NB4 (cell line): Measurements from ENCODE around the gene DOCK2.

Source experiments
- DNase-seq: peaks from one replicate; pipeline ENCODE4 v3.0.0; 2010; ENCODE audit warnings: low read depth
- H3K4me3 ChIP-seq: one replicate; pipeline ENCODE4 v1.5.1; 2011; ENCODE audit warnings: mild to moderate bottlenecking, low read depth, low read length, moderate library complexity
- MYC ChIP-seq: IDR thresholded peaks from 2 replicates; pipeline ENCODE4 v1.6.1; 2011; ENCODE audit warnings: low read depth, low read length
- POLR2A ChIP-seq: IDR thresholded peaks from 2 replicates; pipeline ENCODE4 v1.6.1; 2011; ENCODE audit warnings: mild to moderate bottlenecking; ENCODE audit not compliant: insufficient read length; ENCODE audit errors: extremely low read depth
- TF ChIP-seq, protein P1 (sequence below): IDR thresholded peaks from 2 replicates; pipeline ENCODE4 v1.6.1; 2011; ENCODE audit warnings: low read depth, low read length
- TF ChIP-seq, protein P2 (sequence below): IDR thresholded peaks from one replicate; pipeline ENCODE4 v1.5.1; 2012; ENCODE audit warnings: low read depth, low read length

The DOCK2 gene

DNA sequence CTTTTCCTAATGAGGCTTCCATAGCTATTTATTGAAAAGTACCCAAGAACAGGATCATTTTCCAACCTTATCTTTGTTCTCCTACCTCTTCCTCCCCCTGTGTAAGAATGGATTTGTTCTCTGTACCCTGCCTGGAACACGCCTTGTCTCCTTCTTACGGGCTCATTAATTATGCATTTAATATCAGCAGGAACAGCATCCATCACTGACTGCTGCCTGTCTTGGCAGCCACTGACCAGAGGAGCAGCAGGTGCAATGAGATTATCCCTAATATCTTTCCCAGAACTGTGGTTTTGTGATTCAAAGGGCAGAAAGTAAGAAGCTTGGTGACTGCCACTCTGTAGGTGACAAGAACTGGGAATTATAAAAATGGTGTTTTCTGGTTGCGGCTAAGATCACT, 362.5 kb downstream of the DOCK2 start:
- TF ChIP-seq, protein P1, sequence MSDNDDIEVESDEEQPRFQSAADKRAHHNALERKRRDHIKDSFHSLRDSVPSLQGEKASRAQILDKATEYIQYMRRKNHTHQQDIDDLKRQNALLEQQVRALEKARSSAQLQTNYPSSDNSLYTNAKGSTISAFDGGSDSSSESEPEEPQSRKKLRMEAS: no peak
- TF ChIP-seq, protein P2, sequence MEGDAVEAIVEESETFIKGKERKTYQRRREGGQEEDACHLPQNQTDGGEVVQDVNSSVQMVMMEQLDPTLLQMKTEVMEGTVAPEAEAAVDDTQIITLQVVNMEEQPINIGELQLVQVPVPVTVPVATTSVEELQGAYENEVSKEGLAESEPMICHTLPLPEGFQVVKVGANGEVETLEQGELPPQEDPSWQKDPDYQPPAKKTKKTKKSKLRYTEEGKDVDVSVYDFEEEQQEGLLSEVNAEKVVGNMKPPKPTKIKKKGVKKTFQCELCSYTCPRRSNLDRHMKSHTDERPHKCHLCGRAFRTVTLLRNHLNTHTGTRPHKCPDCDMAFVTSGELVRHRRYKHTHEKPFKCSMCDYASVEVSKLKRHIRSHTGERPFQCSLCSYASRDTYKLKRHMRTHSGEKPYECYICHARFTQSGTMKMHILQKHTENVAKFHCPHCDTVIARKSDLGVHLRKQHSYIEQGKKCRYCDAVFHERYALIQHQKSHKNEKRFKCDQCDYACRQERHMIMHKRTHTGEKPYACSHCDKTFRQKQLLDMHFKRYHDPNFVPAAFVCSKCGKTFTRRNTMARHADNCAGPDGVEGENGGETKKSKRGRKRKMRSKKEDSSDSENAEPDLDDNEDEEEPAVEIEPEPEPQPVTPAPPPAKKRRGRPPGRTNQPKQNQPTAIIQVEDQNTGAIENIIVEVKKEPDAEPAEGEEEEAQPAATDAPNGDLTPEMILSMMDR: no peak
- TF ChIP-seq POLR2A (no peak), MYC (no peak)
- DNase-seq: no peak

DNA sequence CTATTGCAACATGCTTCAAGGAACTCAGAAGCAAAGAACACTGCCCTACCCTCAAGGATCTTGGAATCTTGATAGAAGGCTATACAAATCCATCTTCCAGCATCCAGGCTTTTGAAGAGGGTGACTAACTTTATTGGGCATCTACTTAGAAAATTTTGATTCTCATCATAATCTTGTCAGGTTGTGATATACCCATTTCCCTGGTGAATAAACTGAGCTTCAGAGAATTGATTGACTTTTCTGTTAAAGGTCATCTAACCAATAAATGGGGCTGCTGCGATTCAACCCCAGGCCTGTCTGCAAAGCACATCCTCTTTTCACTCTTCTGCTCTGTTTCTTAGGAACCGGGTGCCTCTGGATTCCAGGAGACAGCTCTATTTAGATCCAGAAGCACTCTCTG, 363.1 kb downstream of the DOCK2 start:
- H3K4me3 ChIP-seq: no peak overlapping the region
- TF ChIP-seq, protein P1: no peak
- no peak for TF ChIP-seq MYC
- TF ChIP-seq, protein P2: no peak
- TF ChIP-seq POLR2A: no peak
- no peak for DNase-seq

More for the DNA sequence above, 362.5 kb downstream of the DOCK2 start:
- H3K4me3 ChIP-seq: no peak overlapping the region

DNA sequence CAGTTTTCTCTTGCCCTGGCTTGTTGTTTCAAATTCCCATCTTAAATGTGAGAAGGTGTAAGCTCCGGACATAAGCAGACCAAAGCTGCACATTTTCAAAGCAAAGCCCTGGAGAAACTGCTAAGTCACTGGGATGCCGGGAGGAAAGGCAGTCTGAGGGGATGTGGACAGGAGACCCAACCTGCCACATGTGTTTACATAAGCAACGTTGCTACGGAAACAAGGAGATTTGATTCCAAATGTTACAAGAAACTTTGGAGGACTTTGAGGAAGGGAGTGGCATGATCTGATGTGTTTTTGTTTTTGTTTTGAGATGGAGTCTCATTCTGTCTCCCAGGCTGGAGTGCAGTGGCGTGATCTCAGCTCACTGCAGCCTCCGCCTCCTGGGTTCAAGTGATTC, 368.9 kb downstream of the DOCK2 start:
- H3K4me3 ChIP-seq: no peak overlapping the region
- TF ChIP-seq, protein P1: no peak
- no peak for TF ChIP-seq POLR2A
- TF ChIP-seq, protein P2: no peak
- TF ChIP-seq MYC: no peak
- no peak for DNase-seq

DNA sequence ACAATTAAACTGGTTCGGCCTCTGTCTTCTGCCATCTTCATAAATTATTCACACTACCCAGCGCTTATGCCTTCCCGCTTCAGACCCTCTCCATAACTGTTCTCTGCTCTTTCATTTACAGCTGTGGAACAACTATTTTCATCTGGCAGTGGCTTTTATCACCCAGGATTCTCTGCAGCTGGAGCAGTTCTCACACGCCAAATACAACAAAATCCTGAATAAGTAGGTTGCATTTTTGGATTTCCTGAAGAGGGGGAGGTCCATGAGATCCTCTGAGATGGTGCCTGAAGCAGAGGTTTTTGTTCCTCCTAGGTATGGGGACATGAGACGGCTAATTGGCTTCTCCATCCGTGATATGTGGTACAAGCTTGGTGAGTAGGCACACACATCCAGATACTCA, 371.3 kb downstream of the DOCK2 start:
- no peak overlapping the region for H3K4me3 ChIP-seq
- no peak for DNase-seq
- TF ChIP-seq, protein P2: no peak
- TF ChIP-seq, protein P1: no peak
- TF ChIP-seq POLR2A (no peak), MYC (no peak)

DNA sequence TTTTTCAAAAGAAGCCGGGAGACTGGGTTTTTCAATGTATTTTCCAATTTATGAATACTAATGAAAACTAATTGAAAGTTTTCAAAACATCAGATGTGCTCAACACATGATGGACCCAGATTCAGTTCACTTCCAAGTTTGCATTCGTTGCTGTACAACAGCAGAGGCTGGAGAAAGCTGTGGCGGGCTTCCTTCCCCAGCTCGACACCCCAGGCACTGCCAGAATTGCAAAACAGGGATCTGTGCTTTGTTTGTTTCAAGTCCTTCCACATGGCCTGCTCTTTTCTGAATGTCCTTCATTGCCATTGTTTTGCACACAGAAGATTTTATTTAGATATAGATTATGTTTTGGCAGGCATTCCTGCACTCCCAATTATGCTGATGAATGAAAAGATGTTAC, 373.5 kb downstream of the DOCK2 start:
- TF ChIP-seq, protein P2: no peak
- TF ChIP-seq POLR2A: no peak
- no peak for TF ChIP-seq MYC
- H3K4me3 ChIP-seq: no peak overlapping the region
- DNase-seq: no peak

DNA sequence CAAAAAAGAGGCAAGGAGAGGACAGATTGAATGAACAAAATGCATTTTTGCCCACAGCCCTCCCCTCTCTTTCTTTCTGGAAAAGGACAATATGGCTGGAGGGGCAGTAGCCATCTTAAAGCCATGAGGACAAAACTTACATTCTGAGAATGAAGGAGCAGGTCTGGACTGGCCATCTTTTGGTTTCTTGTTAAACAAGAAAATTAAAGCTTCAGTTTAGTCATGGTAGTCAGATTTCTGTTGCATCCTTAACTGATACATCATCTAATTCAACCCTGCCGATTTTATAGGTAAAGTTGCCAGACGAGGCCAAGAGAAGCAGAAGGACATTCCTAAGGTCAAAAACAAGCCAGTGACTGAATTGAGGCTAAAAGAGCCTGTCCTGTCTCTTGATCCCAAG, 374.7 kb downstream of the DOCK2 start:
- no peak for DNase-seq
- H3K4me3 ChIP-seq: no peak overlapping the region
- TF ChIP-seq, protein P1: no peak
- no peak for TF ChIP-seq MYC
- no peak for TF ChIP-seq POLR2A
- TF ChIP-seq, protein P2: no peak
